Suppressor macrophage treated with lipopolysaccharide for 1 hour (primary cell): Measurements from ENCODE around the gene PAX2.
A peak's percentile ranks its signal among the peaks of the same experiment; 100 is the strongest.

Source experiments
- DNase-seq, 3 donors: peaks; one replicate each; pipeline ENCODE4 v3.0.0-alpha.2; 2020 to 2022

Gene PAX2

GRCh38 chr10:100864036-100864885 is 118.9 kb downstream of the PAX2 start:
- DNase-seq, result no peak

DNA sequence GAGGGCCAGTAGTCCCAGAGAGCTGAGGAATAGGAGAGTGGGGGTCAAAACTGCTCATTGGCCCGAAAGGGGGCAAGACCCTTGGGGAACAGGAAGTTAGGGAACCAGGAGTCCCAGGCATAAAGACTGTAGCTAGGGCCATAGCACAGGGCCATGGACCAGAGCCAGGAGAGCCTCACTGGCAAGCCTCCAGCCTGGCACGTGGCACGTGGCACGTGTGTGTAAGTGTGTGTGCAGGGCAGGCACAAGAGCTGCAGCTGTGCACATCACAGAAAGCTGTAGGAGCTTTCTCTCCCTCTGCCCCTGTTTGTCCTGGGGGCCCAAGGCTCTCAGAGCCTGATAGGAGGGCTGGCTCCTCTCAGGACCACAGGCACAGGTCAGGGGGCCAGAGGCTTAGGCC is 119.6 kb downstream of the PAX2 start:
- DNase-seq, result no peak

- DNase-seq, result no peak
These were observed 120.6 kb downstream of the PAX2 start for GRCh38 chr10:100866010-100866409.

DNA sequence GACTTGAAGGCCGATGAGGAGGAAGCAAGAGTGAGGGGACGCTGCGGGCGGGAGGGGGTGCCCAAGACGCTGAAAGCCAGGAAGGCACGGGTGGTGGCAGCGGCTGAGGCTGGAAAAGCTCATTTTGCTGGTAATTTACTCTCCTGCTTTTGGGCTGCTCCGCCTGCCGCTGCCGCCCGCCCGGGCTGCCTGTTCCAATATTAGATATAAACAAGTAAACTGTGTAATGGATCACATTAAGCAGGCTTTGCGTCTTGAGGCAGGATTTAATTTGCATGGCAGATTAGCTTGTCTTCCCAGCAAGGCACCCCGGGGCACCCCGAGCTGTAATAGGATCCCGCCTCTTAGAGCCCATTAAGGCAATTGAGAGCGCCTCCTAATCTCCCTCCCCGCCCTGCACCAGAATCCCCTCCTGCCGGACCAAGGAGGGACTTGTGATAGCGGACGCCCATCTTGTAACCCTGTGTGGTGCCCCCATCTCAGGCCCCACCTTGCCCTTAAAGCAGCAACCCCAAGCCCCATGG is 121.3 kb downstream of the PAX2 start:
- DNase-seq, result no peak

GRCh38 chr10:100867261-100867963 is 122.0 kb downstream of the PAX2 start:
- no peak for DNase-seq

DNA sequence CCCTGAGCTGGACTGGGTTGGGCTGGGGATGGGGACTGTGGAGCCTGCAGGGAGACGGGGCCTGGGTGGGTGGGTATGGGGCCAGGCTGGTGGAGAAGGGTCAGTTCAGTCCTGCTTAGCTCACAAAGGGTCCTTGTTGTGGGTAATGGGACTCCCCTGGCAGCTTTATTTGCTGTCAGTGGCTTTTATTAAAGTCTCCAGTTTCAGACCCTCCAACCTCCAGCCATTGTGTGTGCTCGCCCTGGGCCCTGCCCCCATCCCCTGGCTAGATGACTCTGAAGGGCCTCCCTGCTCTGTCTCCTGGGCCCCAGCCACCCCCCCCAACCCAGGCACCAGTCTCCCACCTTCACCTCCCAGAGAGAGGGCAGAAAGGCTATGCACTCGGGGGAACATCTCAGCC is 123.0 kb downstream of the PAX2 start:
- no peak for DNase-seq

DNA sequence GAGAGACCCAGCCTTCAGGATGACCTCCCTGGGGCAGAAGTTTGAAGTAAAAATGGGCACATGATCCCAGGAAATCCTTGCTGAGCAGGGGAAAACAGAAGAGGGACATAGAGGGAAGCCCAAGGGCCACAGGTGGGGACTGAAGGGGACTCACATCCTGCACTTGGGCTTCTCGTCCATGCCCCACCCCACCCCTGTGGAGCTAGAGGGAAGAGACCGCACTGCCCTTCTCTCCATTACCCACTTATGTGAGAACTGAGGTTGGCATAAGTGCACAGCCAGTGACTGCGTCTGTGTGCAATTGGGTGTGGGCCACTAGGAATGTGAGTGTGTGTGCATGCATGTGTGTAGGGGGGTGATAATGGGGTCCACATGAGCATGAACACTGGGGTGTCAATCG is 124.0 kb downstream of the PAX2 start:
- no peak for DNase-seq

GRCh38 chr10:100872034-100872791 is 126.8 kb downstream of the PAX2 start:
- DNase-seq, result peak; percentile 53 to 80 (median 59)

DNA sequence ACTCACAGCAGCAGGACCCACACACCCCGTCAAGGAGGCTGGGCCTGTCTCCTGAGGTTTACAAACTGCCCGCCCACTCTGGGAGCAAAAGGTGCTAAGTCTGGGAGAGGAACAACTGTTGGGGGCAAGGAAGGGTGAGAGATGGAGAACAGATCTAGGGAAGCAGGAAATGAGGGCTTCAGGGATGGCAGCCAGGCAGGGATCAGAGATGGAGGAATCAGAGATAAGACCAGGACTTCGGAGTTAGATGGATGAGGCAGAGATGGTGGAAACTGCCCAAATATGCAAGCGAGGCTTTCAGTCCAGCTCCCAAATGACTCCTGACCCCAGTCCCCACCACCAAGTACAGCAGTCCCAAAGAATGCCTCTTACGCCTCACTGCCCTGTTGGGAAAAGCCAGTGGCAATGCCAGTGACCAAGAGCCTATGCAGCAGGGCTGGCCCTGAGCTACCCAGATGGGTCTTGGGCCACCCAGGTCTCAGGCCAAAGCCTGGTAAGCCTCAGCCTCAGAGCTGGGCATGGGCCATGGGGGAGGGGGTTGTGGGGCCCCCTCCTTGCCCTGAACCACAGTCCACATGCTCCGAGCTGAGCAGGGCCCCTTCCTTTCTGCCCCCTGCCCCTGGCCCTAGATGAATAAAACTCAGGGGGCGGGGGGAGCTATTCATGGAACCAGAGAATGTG is 127.9 kb downstream of the PAX2 start:
- DNase-seq, result no peak

GRCh38 chr10:100873827-100874326 is 128.5 kb downstream of the PAX2 start:
- DNase-seq, result no peak

- no peak for DNase-seq
These were observed 129.5 kb downstream of the PAX2 start for GRCh38 chr10:100874702-100875483.

DNA sequence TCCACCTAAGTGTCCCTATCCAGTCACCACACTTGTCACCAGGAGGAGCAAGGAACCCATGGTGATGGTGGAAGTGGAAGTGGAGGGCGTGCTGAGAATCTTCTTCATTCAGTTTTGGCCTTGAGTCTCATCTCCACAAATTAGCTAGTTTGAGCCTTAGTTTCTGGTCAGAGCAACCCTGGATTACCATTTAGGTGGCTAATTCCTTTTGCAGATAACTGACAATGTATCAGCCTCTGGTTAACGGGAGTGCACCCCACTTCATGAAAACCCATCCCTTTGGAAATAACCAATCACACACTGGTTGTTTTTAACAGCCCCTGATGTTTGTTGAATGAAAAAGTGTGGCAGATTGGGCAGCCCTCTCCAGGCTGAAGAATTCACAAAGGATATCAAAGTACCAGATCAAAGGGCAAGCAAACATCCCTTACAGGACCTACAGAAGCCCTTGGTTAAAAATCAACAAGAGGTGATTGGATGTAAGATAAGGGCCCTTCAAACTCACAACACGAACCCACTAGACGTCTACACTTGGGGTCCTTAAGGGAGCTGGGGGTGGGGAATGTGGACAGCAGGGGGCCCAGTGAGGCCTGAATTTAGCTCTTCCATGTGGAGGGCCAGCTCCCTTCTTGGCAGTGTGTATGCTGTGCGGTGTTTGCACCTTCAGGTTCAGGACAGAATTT is 130.2 kb downstream of the PAX2 start:
- no peak for DNase-seq

- no peak for DNase-seq
These were observed 131.4 kb downstream of the PAX2 start for GRCh38 chr10:100876585-100877460.

DNA sequence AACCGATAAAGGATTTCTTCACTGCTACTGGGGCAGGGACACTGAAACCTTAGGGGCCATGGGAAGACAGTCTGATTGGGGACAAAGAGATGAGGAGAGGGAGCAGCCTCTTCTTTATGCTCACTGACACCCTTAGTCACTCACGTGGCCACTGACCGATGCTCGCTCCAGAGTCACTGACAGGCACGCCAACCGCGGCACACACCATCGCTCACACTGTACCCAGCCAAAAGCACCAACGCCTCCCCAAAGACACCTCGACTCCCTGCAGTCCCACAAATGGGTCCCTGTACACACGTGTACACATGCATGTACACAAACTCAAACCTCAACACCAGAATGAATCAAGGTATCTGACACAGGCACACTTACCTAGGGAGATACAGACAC is 132.1 kb downstream of the PAX2 start:
- no peak for DNase-seq

DNA sequence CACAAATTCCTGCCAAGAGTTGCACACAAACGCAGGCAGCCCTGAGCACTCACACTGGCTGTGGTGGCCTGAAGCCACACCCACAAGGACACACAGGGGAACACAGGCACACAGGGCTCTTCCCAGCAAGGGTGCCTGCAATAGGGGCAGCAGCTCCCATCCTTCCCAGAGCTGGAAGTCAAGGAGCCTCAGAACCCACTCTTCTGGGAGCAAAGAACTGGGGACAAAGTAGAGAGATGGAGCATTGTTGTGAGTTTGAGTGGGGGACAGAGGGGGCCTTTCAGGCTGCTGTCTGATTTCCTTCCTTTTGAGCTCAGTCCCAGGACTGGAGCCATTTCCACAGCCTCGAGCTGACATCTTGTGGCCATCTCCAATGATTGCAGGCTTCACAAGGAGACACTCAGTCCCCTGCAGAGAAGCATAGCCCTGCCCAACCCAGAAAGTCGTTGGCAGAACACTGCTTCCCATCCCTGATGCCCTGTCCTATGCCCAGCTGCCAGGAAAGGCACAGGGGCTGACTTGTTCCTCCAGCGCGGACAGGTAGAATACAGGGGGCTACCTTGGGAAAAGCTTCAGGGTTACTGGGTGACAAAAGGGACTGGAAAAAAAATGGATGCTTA is 133.0 kb downstream of the PAX2 start:
- DNase-seq, result peak; percentile 57 to 60 (median 59)
